Left lung (tissue), 14 donors: ENCODE results near the gene MRPL41. TPM values are rescaled to one million over a fixed set of nuclear protein-coding genes. Genes with fewer than 3 reads are reported as not detected.
A peak's percentile ranks its signal among the peaks of the same experiment; 100 is the strongest.

Source experiments
- ATAC-seq: fragments of 200-7000 bp; cut with Tn5 transposase; one replicate; pipeline ENCODE4 v1.9.1; 2020; ENCODE audit warnings: moderate library complexity
- DNase-seq, 4 donors: peaks; one replicate each; pipeline ENCODE4 v3.0.0-alpha.2; 2013 to 2020
- H3K27ac ChIP-seq, 2 donors: fragments of 200-600 bp; sonication (generic) in 1 of 2; one replicate each; pipeline versions ENCODE4 v1.5.0 to v1.8.0; 2020 to 2021
- H3K27me3 ChIP-seq, 2 donors: fragments of 200-600 bp; sonication (generic) in 1 of 2; one replicate each; pipeline versions ENCODE4 v1.5.0 to v1.8.0; 2020 to 2021
- H3K36me3 ChIP-seq, 2 donors: fragments of 200-600 bp; sonication (generic) in 1 of 2; one replicate each; pipeline versions ENCODE4 v1.5.0 to v1.8.0; 2020 to 2021
- H3K4me1 ChIP-seq, 2 donors: fragments of 200-600 bp; one replicate each; pipeline ENCODE4 v1.8.0; 2021
- H3K4me3 ChIP-seq, 2 donors: fragments of 200-600 bp; sonication (generic) in 1 of 2; one replicate each; pipeline versions ENCODE4 v1.5.0 to v1.8.0; 2020 to 2021; ENCODE audit warnings: mild to moderate bottlenecking in 1 of 2
- H3K9me3 ChIP-seq, 2 donors: fragments of 200-600 bp; sonication (generic) in 1 of 2; one replicate each; pipeline versions ENCODE4 v1.5.0 to v1.8.0; 2020 to 2021
- CTCF ChIP-seq, 2 donors: fragments of 200-600 bp; sonication (generic) in 1 of 2; IDR thresholded peaks; one replicate each; pipeline versions ENCODE4 v1.5.0 to v1.8.0; 2021; ENCODE audit warnings: antibody characterized with exemption in 2 of 2
- intact Hi-C, 2 donors: fragments of 100-400 bp; cut with DNase I; formaldehyde crosslinking; loops; one replicate each; pipeline versions ENCODE4 v1.11.2 to v1.14.2; 2022
- long read RNA-seq, 12 donors: library from polyadenylated mRNA in 2 of 12; unstranded in 2 of 12; transcript quantifications; one replicate each; pipeline ENCODE4 v2.0.0 and lab custom pipeline, GENCODE V29; 2019 to 2026
- polyA plus RNA-seq, 6 donors: library from polyadenylated mRNA; unstranded; fragments of 120-200 nt; gene quantifications; one replicate each; pipeline ENCODE4 v1.2.1, GENCODE V29; 2013; ENCODE audit not compliant: insufficient read length in 6 of 6
- total RNA-seq, 2 donors: library from RNA; stranded (reverse); fragmentation: NEBNext Ultra II Directional; extraction: Animal tissue kit (Norgen Biotek cat#: 25700); gene quantifications; one replicate each; pipeline ENCODE4 v1.2.1, GENCODE V29; 2021
- donor health status: DM: no; HTN: yes; CAD: no.
- donor health status: DM: no; HTN: no; CAD: no.

MRPL41 gene
- total RNA-seq (10 to 100 TPM; 30.2 to 49.1 TPM), polyA plus RNA-seq (10 to 100 TPM; 10.9 to 22.2 (median 15.0) TPM)
- long read RNA-seq, donor 1, transcript MRPL41-201 (2 exons, 1,262 nt): major isoform, 67 of 88 reads
- long read RNA-seq, donor 1, partial matches to known transcripts: 14 of 88 reads
- long read RNA-seq, donor 1, other reads (novel, unspliced or antisense): 7 of 88 reads
- long read RNA-seq, donor 2, transcript MRPL41-201 (2 exons, 1,262 nt): major isoform, 55 of 55 reads
- long read RNA-seq, donor 2, partial matches to known transcripts: 0 of 55 reads
- long read RNA-seq, donor 2, other reads (novel, unspliced or antisense): 0 of 55 reads
- long read RNA-seq, donor 3, transcript MRPL41-201 (2 exons, 1,262 nt): major isoform, 39 of 39 reads
- long read RNA-seq, donor 3, partial matches to known transcripts: 0 of 39 reads
- long read RNA-seq, donor 3, other reads (novel, unspliced or antisense): 0 of 39 reads
- long read RNA-seq, donor 4, transcript MRPL41-201 (2 exons, 1,262 nt): major isoform, 164 of 165 reads
- long read RNA-seq, donor 4, partial matches to known transcripts: 1 of 165 reads
- long read RNA-seq, donor 4, other reads (novel, unspliced or antisense): 0 of 165 reads
- long read RNA-seq, donor 5, transcript MRPL41-201 (2 exons, 1,262 nt): major isoform, 42 of 50 reads
- long read RNA-seq, donor 5, partial matches to known transcripts: 8 of 50 reads
- long read RNA-seq, donor 5, other reads (novel, unspliced or antisense): 0 of 50 reads
- long read RNA-seq, donor 6, transcript MRPL41-201 (2 exons, 1,262 nt): major isoform, 66 of 66 reads
- long read RNA-seq, donor 6, partial matches to known transcripts: 0 of 66 reads
- long read RNA-seq, donor 6, other reads (novel, unspliced or antisense): 0 of 66 reads
- long read RNA-seq, donor 7, transcript MRPL41-201 (2 exons, 1,262 nt): major isoform, 52 of 61 reads
- long read RNA-seq, donor 7, partial matches to known transcripts: 9 of 61 reads
- long read RNA-seq, donor 7, other reads (novel, unspliced or antisense): 0 of 61 reads
- long read RNA-seq, donor 8, transcript MRPL41-201 (2 exons, 1,262 nt): major isoform, 44 of 49 reads
- long read RNA-seq, donor 8, partial matches to known transcripts: 5 of 49 reads
- long read RNA-seq, donor 8, other reads (novel, unspliced or antisense): 0 of 49 reads
- long read RNA-seq, donor 9: 0 reads
- long read RNA-seq, donor 10, transcript MRPL41-201 (2 exons, 1,262 nt): major isoform, 155 of 156 reads
- long read RNA-seq, donor 10, partial matches to known transcripts: 1 of 156 reads
- long read RNA-seq, donor 10, other reads (novel, unspliced or antisense): 0 of 156 reads
- long read RNA-seq, donor 11, transcript MRPL41-201 (2 exons, 1,262 nt): major isoform, 98 of 98 reads
- long read RNA-seq, donor 11, partial matches to known transcripts: 0 of 98 reads
- long read RNA-seq, donor 11, other reads (novel, unspliced or antisense): 0 of 98 reads
- long read RNA-seq, donor 12, transcript MRPL41-201 (2 exons, 1,262 nt): major isoform, 39 of 44 reads
- long read RNA-seq, donor 12, partial matches to known transcripts: 5 of 44 reads
- long read RNA-seq, donor 12, other reads (novel, unspliced or antisense): 0 of 44 reads

GRCh38 chr9:137551264-137552021, at the start of gene MRPL41:
TSS of gene MRPL41 (plus strand) at chr9:137551879. CDS start at chr9:137552082, 203 bp downstream.
- TF ChIP-seq CTCF (IDR thresholded peaks at IDR 0.05): peak; percentile 21 to 53
- H3K9me3 ChIP-seq: no peaks in the 10 kb centered on the region
- H3K36me3 ChIP-seq: peaks cover 0 to 21% of the 10 kb centered on the region in 2 donors
- H3K4me1 ChIP-seq: peaks cover 0 to 18% of the 10 kb centered on the region in 2 donors
- intact Hi-C loops: no loop called here
- peak within 1 kb of the TSS; percentile 67 to 84 for H3K27ac ChIP-seq
- peak; percentile 59 to 95 (median 90) for DNase-seq
- no peaks in the 10 kb centered on the region for H3K27me3 ChIP-seq
- peak; percentile 86 for ATAC-seq
- H3K4me3 ChIP-seq: peak within 1 kb of the TSS; percentile 79 to 86

DNA sequence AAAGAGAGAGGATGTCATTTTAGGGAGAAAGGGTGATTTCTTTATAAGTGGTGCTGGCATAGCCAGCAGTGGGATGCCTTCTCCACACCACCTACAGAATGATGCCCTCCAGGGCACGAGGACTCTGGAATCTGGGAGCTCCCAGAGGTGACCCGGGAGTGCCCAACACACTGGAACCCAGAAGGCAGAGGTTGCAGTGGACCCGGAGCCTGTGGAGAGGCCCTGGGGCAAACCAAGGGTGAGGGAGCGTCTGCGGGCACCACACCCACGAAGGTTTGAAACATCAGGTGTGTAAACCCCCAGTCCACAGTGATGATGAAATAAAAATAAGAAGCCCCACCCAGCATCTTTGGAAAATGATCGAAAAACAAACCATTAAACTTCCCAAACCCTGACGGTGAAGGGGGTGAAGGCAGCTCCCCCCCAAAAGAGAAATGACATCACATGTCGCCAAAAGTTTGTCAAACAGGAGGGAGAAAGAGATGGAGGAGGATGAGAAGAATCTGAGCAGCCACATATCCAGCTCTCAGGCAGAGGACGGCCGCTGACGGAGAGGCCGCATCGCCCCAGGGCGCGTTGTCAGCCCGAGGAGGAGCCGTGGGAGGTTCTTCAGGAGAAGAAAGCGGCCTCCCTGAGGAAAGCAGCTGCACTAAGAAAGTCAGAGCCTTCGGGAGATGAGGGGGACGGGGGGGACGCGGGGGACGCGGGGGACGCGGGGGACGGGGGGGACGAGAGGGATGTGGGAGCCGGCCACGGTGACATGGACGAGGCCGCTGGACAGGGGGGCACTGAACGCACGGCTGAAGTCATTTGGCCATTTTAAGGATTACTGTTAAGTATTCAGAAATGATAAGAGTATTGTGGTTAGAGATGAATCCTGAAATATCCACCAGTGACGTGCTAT, 49.4 kb upstream of the MRPL41 start:
- H3K9me3 ChIP-seq: peaks cover 0 to 2% of the 10 kb centered on the region in 2 donors
- no peak overlapping the region for H3K4me3 ChIP-seq
- intact Hi-C loops: no loop called here
- H3K27ac ChIP-seq: no peak overlapping the region
- TF ChIP-seq CTCF (IDR thresholded peaks at IDR 0.05): no peak
- no peaks in the 10 kb centered on the region for H3K4me1 ChIP-seq
- peak in 1 of 4 donors; percentile 44 for DNase-seq
- H3K36me3 ChIP-seq: no peaks in the 10 kb centered on the region
- ATAC-seq: no peak
- no peaks in the 10 kb centered on the region for H3K27me3 ChIP-seq

- ATAC-seq (no peak), DNase-seq (no peak)
- no peak overlapping the region for H3K27ac ChIP-seq
- no peak for TF ChIP-seq CTCF (IDR thresholded peaks at IDR 0.05)
- H3K4me3 ChIP-seq: no peak overlapping the region
- intact Hi-C loops: no loop called here
- H3K27me3 ChIP-seq: no peaks in the 10 kb centered on the region
- H3K9me3 ChIP-seq: peaks cover 0 to 2% of the 10 kb centered on the region in 2 donors
- H3K4me1 ChIP-seq: no peaks in the 10 kb centered on the region
- no peaks in the 10 kb centered on the region for H3K36me3 ChIP-seq
These were observed 47.3 kb upstream of the MRPL41 start for GRCh38 chr9:137504432-137504777.
